K562 (cell line): Measurements from ENCODE around the gene TTC27. TPM values are rescaled to one million over a fixed set of nuclear protein-coding genes. Genes with fewer than 3 reads are reported as not detected.

ENCODE experiments used
- ATAC-seq: fragments of 200-7000 bp; cut with Tn5 transposase; 3 replicates; pipeline ENCODE4 v1.9.1; 2020; ENCODE audit warnings: moderate library complexity
- BruUV-seq: library from RNA; stranded (reverse); fragments of 400-500 nt; replicated peaks from 2 replicates; lab custom pipeline; 2021; lab: Mats Ljungman, UMichigan
- CTCF ChIA-PET: fragments of 300-600 bp; formaldehyde crosslinking; extraction: SDS; loops from one replicate; lab custom pipeline; 2021; ENCODE audit warnings: low intra/inter-chr PET ratio; lab: Yijun Ruan, JAX
- POLR2A ChIA-PET: fragments of 300-600, 350-650 bp; sonication (Branson Sonifier 250); formaldehyde crosslinking; extraction: SDS; loops from one replicate; lab custom pipeline; 2021; ENCODE audit warnings: antibody characterized with exemption, inconsistent platforms; lab: Yijun Ruan, JAX
- DNase-seq, 4 experiments: peaks; one replicate each; pipeline versions ENCODE4 v3.0.0 to v3.0.0-alpha.2; 2011 to 2018; ENCODE audit warnings: low spot score in 3 of 4, mixed read lengths in 3 of 4; ENCODE audit errors: extremely low read depth in 1 of 4
- FAIRE-seq: peaks from 2 replicates; lab custom pipeline; 2011; peaks lifted over from hg19 to GRCh38; lab: Jason Lieb, UNC
- H2AFZ ChIP-seq: 2 replicates; pipeline ENCODE4 v1.6.0; 2011; ENCODE audit warnings: low read depth, low read length, control low read depth, inconsistent platforms
- H3K27ac ChIP-seq: fragments of 200-600 bp; 3 replicates; pipeline ENCODE4 v1.8.0; 2011; ENCODE audit warnings: low read depth, mild to moderate bottlenecking, control low read depth, inconsistent platforms, low read length, moderate library complexity, mixed read lengths; ENCODE audit errors: extremely low read depth
- H3K27me3 ChIP-seq, 2 experiments: fragments of 300-600 bp in 1 of 2; 2 replicates in 1 of 2; 3 replicates in 1 of 2; pipeline versions ENCODE4 v1.6.0 to v1.8.0; 2011; ENCODE audit warnings: inconsistent platforms in 2 of 2, low read length in 2 of 2, mild to moderate bottlenecking in 1 of 2, mixed read lengths in 1 of 2, moderate library complexity in 1 of 2; ENCODE audit not compliant: control insufficient read depth in 2 of 2, insufficient read depth in 2 of 2
- H3K36me3 ChIP-seq: fragments of 300-600 bp; 3 replicates; pipeline ENCODE4 v1.8.0; 2011; ENCODE audit warnings: mild to moderate bottlenecking, low read length, inconsistent platforms; ENCODE audit not compliant: control insufficient read depth, insufficient read depth
- H3K4me1 ChIP-seq, 2 experiments: fragments of 200-600 bp in 1 of 2; replicated peaks in 1 of 2; 2 replicates in 1 of 2; 3 replicates in 1 of 2; pipeline versions ENCODE4 v1.5.1 to v1.8.0; 2011; ENCODE audit warnings: inconsistent platforms in 2 of 2, low read length in 2 of 2, mild to moderate bottlenecking in 1 of 2, mixed read lengths in 1 of 2, moderate library complexity in 1 of 2; ENCODE audit not compliant: control insufficient read depth in 2 of 2, insufficient read depth in 2 of 2
- H3K4me2 ChIP-seq: 2 replicates; pipeline ENCODE4 v1.6.1; 2011; ENCODE audit warnings: low read length, control low read depth, inconsistent platforms, mixed read lengths; ENCODE audit not compliant: insufficient read depth
- H3K4me3 ChIP-seq: fragments of 200-600 bp; sonication (generic), shearing (Covaris generic); 2 replicates; pipeline ENCODE4 v1.5.1; 2016; ENCODE audit warnings: control low read depth, inconsistent platforms
- H3K79me2 ChIP-seq: fragments of 200-600 bp; 3 replicates; pipeline ENCODE4 v1.8.0; 2011; ENCODE audit warnings: low read length, inconsistent platforms; ENCODE audit not compliant: control insufficient read depth, insufficient read depth
- H3K9ac ChIP-seq, 2 experiments: 2 replicates each; pipeline versions ENCODE4 v1.6.0 to v1.6.1; 2011; ENCODE audit warnings: low read depth in 2 of 2, low read length in 2 of 2, control low read depth in 1 of 2, inconsistent platforms in 1 of 2, mild to moderate bottlenecking in 1 of 2, mixed read lengths in 1 of 2; ENCODE audit not compliant: insufficient read depth in 1 of 2
- H3K9me1 ChIP-seq: one replicate; pipeline ENCODE4 v1.6.0; 2011; ENCODE audit warnings: inconsistent platforms, mild to moderate bottlenecking, low read length, moderate library complexity; ENCODE audit not compliant: control insufficient read depth, insufficient read depth
- H3K9me3 ChIP-seq: replicated peaks from 2 replicates; pipeline ENCODE4 v1.5.1; 2011; ENCODE audit warnings: low read depth, low read length, inconsistent platforms; ENCODE audit not compliant: control insufficient read depth, insufficient read depth
- H4K20me1 ChIP-seq: replicated peaks from 2 replicates; pipeline ENCODE4 v1.6.1; 2011; ENCODE audit warnings: low read length, inconsistent platforms, mixed read lengths; ENCODE audit not compliant: control insufficient read depth, insufficient read depth
- GABPB1 ChIP-seq: sonication (generic); formaldehyde crosslinking; IDR thresholded peaks from 2 replicates; pipeline ENCODE4 v1.8.0; 2022; ENCODE audit warnings: mild to moderate bottlenecking, missing genetic modification reagents
- MTA2 ChIP-seq: fragments of 450-650 bp; IDR thresholded peaks from 2 replicates; pipeline ENCODE4 v1.6.1; 2016; ENCODE audit warnings: low read depth
- NFE2 ChIP-seq: IDR thresholded peaks from 2 replicates; pipeline ENCODE4 v1.6.1; 2014; ENCODE audit warnings: antibody characterized with exemption, low read depth
- NFRKB ChIP-seq: fragments of 450-650 bp; IDR thresholded peaks from 2 replicates; pipeline ENCODE4 v1.6.1; 2016; ENCODE audit warnings: low read depth
- SRSF7 ChIP-seq: fragments of 200-400 bp; formaldehyde crosslinking; optimal IDR thresholded peaks from 2 replicates; pipeline ENCODE3; 2017; ENCODE audit warnings: mild to moderate bottlenecking, low read depth, low read length
- TCF7L2 ChIP-seq: fragments of 150-350 bp; IDR thresholded peaks from 2 replicates; pipeline ENCODE4 v1.6.1; 2016; ENCODE audit warnings: low read depth, mild to moderate bottlenecking, low read length, moderate library complexity
- WGBS: fragments of 100-300 bp; shearing (Covaris generic); methylation state at CpG from one replicate; pipeline ENCODE4 v1.1.6; 2016; ENCODE audit warnings: low coverage, mixed read lengths; ENCODE audit not compliant: insufficient coverage; ENCODE audit errors: missing lambda C conversion rate; 5-methylcytosine and 5-hydroxymethylcytosine counted together
- in situ Hi-C: fragments of 300-500 bp; cut with MboI; formaldehyde crosslinking; loops from 4 replicates; pipeline ENCODE4 v1.15.0; 2018; ENCODE audit warnings: inconsistent platforms, mixed read lengths
- intact Hi-C: fragments of 100-400 bp; cut with micrococcal nuclease; formaldehyde crosslinking; loops from 2 replicates; pipeline ENCODE4 v1.14.2; 2022
- polyA plus RNA-seq, 8 experiments: library from polyadenylated mRNA; depleted of rRNA in 4 of 8; stranded (reverse) in 5 of 8; unstranded in 3 of 8; fragments of >200 nt; fragmentation: Nextera tagmentation in 2 of 8; fragmentation: Illumina TruSeq in 1 of 8; extraction: Ambion mirVana in 2 of 8; extraction: Trizol in 1 of 8; gene quantifications; 2 replicates each; pipeline versions ENCODE4 v1.2.1 to v1.2.3, GENCODE V29; 2011 to 2014; ENCODE audit warnings: inconsistent platforms in 1 of 8, missing spikeins in 1 of 8
- total RNA-seq, 7 experiments: library from RNA; depleted of rRNA in 6 of 7; stranded (reverse); fragments of >200 nt in 6 of 7; fragmentation: Illumina TruSeq in 2 of 7; extraction: Trizol in 2 of 7; gene quantifications; 2 replicates each; pipeline versions ENCODE4 v1.2.1 to v1.2.3, GENCODE V29; 2011 to 2021; ENCODE audit warnings: low replicate concordance in 1 of 7
- TF ChIP-seq, protein P1 (sequence below): fragments of 450-650 bp; formaldehyde crosslinking; IDR thresholded peaks from 2 replicates; pipeline ENCODE4 v1.4.0; 2020; ENCODE audit warnings: mild to moderate bottlenecking, moderate library complexity

TTC27 gene
- total and polyA plus RNA-seq, 9 of the 15 experiments (the other 6 are each of a cell fraction or from before 2014, with no cell fraction given): 44.3 to 93.4 (median 57.3) TPM

DNA sequence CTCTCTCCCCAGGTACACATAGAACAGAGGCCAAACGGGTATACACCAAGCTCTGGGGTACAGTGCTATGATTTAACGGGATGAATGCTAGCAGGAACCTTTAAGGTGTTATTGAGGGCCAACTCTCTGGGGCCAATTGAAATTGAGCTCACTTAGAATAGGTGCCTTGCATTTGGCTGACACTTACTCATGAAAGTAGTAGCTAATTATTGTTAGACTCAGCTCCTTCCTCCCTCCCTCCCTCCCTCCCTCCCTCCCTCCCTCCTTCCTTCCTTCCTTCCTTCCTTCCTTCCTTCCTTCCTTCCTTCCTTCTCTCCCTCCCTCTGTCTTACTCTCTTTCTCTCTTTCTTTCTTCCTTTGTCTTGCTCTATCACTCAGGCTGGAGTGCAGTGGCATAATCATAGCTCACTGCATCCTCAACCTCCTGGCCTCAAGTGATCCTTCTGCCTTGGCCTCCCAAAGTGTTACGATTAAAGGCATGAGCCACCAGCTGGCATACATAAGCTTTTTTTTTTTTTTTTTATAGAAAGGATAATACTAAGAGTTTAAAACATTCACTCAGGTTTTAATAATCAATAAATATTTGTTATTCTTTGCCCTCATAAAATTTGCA, 95.7 kb downstream of the TTC27 start:
- DNase-seq (no peak), ATAC-seq (no peak)
- CTCF ChIA-PET: no interaction called here
- intact Hi-C loops: no loop called here
- Histone ChIP-seq H3K79me2 (no peaks in the 10 kb centered on the region), H3K36me3 (peaks cover 22% of the 10 kb centered on the region; the same call in 2 of the 3 replicates), H3K4me1 (peaks cover 6 to 11% of the 10 kb centered on the region in 2 experiments; a peak in 2 of 5 replicates), H2AFZ (no peak overlapping the region), H3K27me3 (no peaks in the 10 kb centered on the region), H3K4me3 (no peak overlapping the region), H4K20me1 (peaks cover 5% of the 10 kb centered on the region; the same call in 1 of the 2 replicates)
- in situ Hi-C loops: no loop called here
- no peak for TF ChIP-seq GABPB1
- TF ChIP-seq, protein P1, sequence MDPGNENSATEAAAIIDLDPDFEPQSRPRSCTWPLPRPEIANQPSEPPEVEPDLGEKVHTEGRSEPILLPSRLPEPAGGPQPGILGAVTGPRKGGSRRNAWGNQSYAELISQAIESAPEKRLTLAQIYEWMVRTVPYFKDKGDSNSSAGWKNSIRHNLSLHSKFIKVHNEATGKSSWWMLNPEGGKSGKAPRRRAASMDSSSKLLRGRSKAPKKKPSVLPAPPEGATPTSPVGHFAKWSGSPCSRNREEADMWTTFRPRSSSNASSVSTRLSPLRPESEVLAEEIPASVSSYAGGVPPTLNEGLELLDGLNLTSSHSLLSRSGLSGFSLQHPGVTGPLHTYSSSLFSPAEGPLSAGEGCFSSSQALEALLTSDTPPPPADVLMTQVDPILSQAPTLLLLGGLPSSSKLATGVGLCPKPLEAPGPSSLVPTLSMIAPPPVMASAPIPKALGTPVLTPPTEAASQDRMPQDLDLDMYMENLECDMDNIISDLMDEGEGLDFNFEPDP (CRISPR knock-in tag): no peak
- no peak for TF ChIP-seq NFRKB
- TF ChIP-seq NFE2: no peak
- TF ChIP-seq SRSF7: no peak
- no peak for TF ChIP-seq TCF7L2
- TF ChIP-seq MTA2: no peak
- TF ChIP-seq, all 486 proteins: peak for 0
- POLR2A ChIA-PET: interaction anchor here (0.6 to 1.2 kb wide), 3 partner anchors 9 to 1070 kb away, joined by 3 to 4 read pairs (median 3); no protein-coding TSS in a partner anchor
- no TSS peak for BruUV-seq
- WGBS: 59% methylated on average over 2 of the region's 3 CpGs
- no peak overlapping the region for H3K27ac ChIP-seq
- H3K9me3 ChIP-seq: no peaks in the 10 kb centered on the region
- no peaks in the 10 kb centered on the region for H3K9me1 ChIP-seq
- H3K9ac ChIP-seq: no peak overlapping the region
- FAIRE-seq: no peak
- H3K4me2 ChIP-seq: no peak overlapping the region
